Natural killer cell (primary cell): Measurements from ENCODE around the gene FDXR. TPM values are rescaled to one million over a fixed set of nuclear protein-coding genes. Genes with fewer than 3 reads are reported as not detected.

Experiments used
- ATAC-seq, 3 donors: fragments of 150-1000 bp in 2 of 3; fragments of 200-7000 bp in 1 of 3; cut with Tn5 transposase; 1 replicate in 1 of 3; 2 replicates in 2 of 3; pipeline ENCODE4 v1.10.0; 2021; ENCODE audit warnings: mild to moderate bottlenecking in 2 of 3, moderate library complexity in 2 of 3
- DNase-seq, 2 donors: peaks; one replicate each; pipeline versions ENCODE4 v3.0.0 to v3.0.0-alpha.2; 2013 to 2021; ENCODE audit warnings: mixed read lengths in 1 of 2
- H3K27ac ChIP-seq: one replicate; pipeline ENCODE4 v1.5.1; 2013; ENCODE audit warnings: mild to moderate bottlenecking, low read length
- H3K27me3 ChIP-seq: one replicate; pipeline ENCODE4 v1.6.1; 2013; ENCODE audit warnings: low read length; ENCODE audit not compliant: control insufficient read depth, insufficient read depth
- H3K36me3 ChIP-seq: one replicate; pipeline ENCODE4 v1.6.1; 2013; ENCODE audit warnings: low read length; ENCODE audit not compliant: control insufficient read depth, insufficient read depth
- H3K4me1 ChIP-seq: one replicate; pipeline ENCODE4 v1.6.1; 2013; ENCODE audit warnings: low read length; ENCODE audit not compliant: control insufficient read depth, insufficient read depth
- H3K4me3 ChIP-seq: one replicate; pipeline ENCODE4 v1.5.1; 2013; ENCODE audit warnings: low read length
- H3K9me3 ChIP-seq: one replicate; pipeline ENCODE4 v1.6.1; 2013; ENCODE audit warnings: low read length; ENCODE audit not compliant: control insufficient read depth, insufficient read depth
- H3K27ac Mint-ChIP-seq, 2 donors: one replicate each; pipeline ENCODE4 v1.8.0; 2022; ENCODE audit warnings: mild to moderate bottlenecking in 2 of 2, mixed read lengths in 2 of 2, moderate library complexity in 1 of 2
- H3K27me3 Mint-ChIP-seq, 2 donors: one replicate each; pipeline ENCODE4 v1.8.0; 2022; ENCODE audit warnings: low read depth in 2 of 2, mixed read lengths in 2 of 2
- H3K36me3 Mint-ChIP-seq: one replicate; pipeline ENCODE4 v1.8.0; 2022; ENCODE audit warnings: mixed read lengths
- H3K4me1 Mint-ChIP-seq, 2 donors: one replicate each; pipeline ENCODE4 v1.8.0; 2022; ENCODE audit warnings: mixed read lengths in 2 of 2
- H3K4me3 Mint-ChIP-seq: one replicate; pipeline ENCODE4 v1.8.0; 2022; ENCODE audit warnings: mild to moderate bottlenecking, moderate library complexity, mixed read lengths
- H3K9me3 Mint-ChIP-seq, 2 donors: one replicate each; pipeline ENCODE4 v1.8.0; 2022; ENCODE audit warnings: mixed read lengths in 2 of 2
- CTCF ChIP-seq: fragments of 200-600 bp; IDR thresholded peaks from one replicate; pipeline ENCODE4 v1.8.0; 2022; ENCODE audit warnings: antibody characterized with exemption
- WGBS: methylation state at CpG from one replicate; pipeline ENCODE4 v1.1.7; 2013; ENCODE audit warnings: missing lambda C conversion rate; ENCODE audit not compliant: insufficient coverage; 5-methylcytosine and 5-hydroxymethylcytosine counted together
- intact Hi-C: fragments of 100-400 bp; cut with micrococcal nuclease; formaldehyde crosslinking; loops from one replicate; pipeline ENCODE4 v1.14.2; 2022
- total RNA-seq, 4 donors: library from RNA; stranded (reverse); fragments of 120-200 nt in 1 of 4; gene quantifications; one replicate each; pipeline versions ENCODE4 v1.2.3 to v1.2.4, GENCODE V29; 2013 to 2022

FDXR gene
- total RNA-seq, 3 donors from 2014 or later (not counting 1 experiment from before 2014, with no cell fraction given): 4.5 to 9.1 (median 7.8) TPM

DNA sequence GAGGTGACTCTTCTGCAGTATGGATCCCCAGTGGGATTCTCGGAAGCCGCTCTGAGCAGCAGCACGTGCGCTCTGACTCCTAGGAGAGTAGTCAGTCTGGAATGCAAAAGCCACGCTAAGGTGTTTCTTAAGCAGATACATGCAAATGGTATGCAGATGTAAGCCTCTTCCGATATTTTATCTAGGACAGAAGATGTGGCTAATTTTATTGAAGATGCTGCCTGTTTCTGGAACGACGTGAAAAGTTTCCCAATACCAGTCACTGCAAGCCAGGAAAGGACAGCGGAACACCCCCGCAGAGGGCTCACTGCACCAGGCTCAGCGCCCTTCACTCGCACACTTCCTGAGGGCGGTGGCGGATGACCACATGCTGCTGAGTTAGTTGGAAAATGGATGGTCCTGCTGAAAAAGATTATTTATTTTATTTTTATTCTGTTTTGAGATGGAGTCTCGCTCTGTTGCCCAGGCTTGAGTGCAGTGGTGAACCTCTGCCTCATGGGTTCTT lies 10.5 kb upstream of the FDXR start:
- 76% methylated on average over 15 of the region's 15 CpGs for WGBS
- intact Hi-C loops: no loop called here
- no peak overlapping the region for H3K4me3 Mint-ChIP-seq

DNA sequence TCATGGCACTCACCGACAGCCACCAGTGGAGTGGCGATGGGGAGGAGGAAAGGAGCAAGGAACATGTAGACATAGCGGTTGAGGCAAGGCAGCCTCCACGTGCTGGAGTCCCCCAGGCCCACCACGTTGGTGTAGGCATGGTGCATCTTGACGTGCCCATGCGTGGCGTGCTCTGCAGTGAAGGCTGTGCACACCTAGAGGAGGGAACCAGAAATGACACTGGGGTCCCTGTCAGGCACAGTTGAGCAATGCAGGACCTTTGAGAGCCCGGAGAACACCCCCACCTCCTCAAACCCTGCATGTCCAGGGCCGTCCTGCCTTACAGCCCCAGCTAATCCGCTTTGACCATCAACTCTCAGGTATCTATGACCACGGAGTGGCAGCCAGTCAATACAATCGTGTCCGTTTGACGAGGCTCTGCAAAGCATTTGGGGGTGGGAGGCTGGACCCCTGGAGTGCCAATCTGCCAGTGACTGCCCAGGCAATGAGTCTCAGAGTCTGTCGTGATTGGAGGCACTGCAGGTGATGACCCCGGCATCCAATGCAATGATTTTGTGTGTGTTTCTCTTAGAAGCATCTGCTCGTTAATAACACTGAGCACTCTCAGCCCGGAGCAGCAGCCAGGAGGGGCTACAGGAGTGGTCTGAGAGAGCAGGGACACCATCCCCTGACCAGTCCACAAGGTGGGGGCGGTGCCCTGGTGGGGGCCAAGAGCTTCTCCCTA lies 9.9 kb upstream of the FDXR start:
- WGBS: 82% methylated on average over 20 of the region's 20 CpGs

More for the DNA sequence above, 10.5 kb upstream of the FDXR start:
- ATAC-seq (no peak), DNase-seq (no peak)
- no peaks in the 10 kb centered on the region for H3K36me3 Mint-ChIP-seq
- H3K4me1 ChIP-seq: no peaks in the 10 kb centered on the region
- H3K27me3 ChIP-seq: no peaks in the 10 kb centered on the region
- H3K36me3 ChIP-seq: no peaks in the 10 kb centered on the region
- no peak overlapping the region for H3K27ac ChIP-seq
- no peaks in the 10 kb centered on the region for H3K9me3 ChIP-seq
- H3K27me3 Mint-ChIP-seq: peaks cover 7 to 15% of the 10 kb centered on the region in 2 donors
- no peaks in the 10 kb centered on the region for H3K4me1 Mint-ChIP-seq
- H3K9me3 Mint-ChIP-seq: no peaks in the 10 kb centered on the region
- H3K4me3 ChIP-seq: no peak overlapping the region
- H3K27ac Mint-ChIP-seq: no peak overlapping the region
- no peak for TF ChIP-seq CTCF

GRCh38 chr17:74881073-74881472 lies 8.3 kb upstream of the FDXR start:
- Mint-ChIP-seq H3K36me3 (no peaks in the 10 kb centered on the region), H3K4me1 (no peaks in the 10 kb centered on the region), H3K27ac (no peak overlapping the region), H3K27me3 (peaks cover 7 to 11% of the 10 kb centered on the region in 2 donors), H3K9me3 (no peaks in the 10 kb centered on the region), H3K4me3 (no peak overlapping the region)
- H3K9me3 ChIP-seq: no peaks in the 10 kb centered on the region
- 88% methylated on average over 11 of the region's 11 CpGs for WGBS
- no peak overlapping the region for H3K27ac ChIP-seq
- no peak for TF ChIP-seq CTCF
- H3K4me3 ChIP-seq: no peak overlapping the region
- H3K4me1 ChIP-seq: no peaks in the 10 kb centered on the region
- H3K36me3 ChIP-seq: no peaks in the 10 kb centered on the region
- ATAC-seq (no peak), DNase-seq (no peak)
- intact Hi-C loops: no loop called here
- H3K27me3 ChIP-seq: no peaks in the 10 kb centered on the region

More for the DNA sequence above, 9.9 kb upstream of the FDXR start:
- no peaks in the 10 kb centered on the region for H3K4me1 Mint-ChIP-seq
- ATAC-seq (no peak), DNase-seq (no peak)
- H3K9me3 ChIP-seq: no peaks in the 10 kb centered on the region
- no peaks in the 10 kb centered on the region for H3K4me1 ChIP-seq
- H3K4me3 ChIP-seq: no peak overlapping the region
- H3K27me3 ChIP-seq: no peaks in the 10 kb centered on the region
- TF ChIP-seq CTCF: no peak
- H3K9me3 Mint-ChIP-seq: no peaks in the 10 kb centered on the region
- no peak overlapping the region for H3K27ac ChIP-seq
- no peak overlapping the region for H3K27ac Mint-ChIP-seq
- H3K36me3 ChIP-seq: no peaks in the 10 kb centered on the region
- H3K27me3 Mint-ChIP-seq: peaks cover 7 to 15% of the 10 kb centered on the region in 2 donors
- no peaks in the 10 kb centered on the region for H3K36me3 Mint-ChIP-seq
- no peak overlapping the region for H3K4me3 Mint-ChIP-seq
- intact Hi-C loops: no loop called here

DNA sequence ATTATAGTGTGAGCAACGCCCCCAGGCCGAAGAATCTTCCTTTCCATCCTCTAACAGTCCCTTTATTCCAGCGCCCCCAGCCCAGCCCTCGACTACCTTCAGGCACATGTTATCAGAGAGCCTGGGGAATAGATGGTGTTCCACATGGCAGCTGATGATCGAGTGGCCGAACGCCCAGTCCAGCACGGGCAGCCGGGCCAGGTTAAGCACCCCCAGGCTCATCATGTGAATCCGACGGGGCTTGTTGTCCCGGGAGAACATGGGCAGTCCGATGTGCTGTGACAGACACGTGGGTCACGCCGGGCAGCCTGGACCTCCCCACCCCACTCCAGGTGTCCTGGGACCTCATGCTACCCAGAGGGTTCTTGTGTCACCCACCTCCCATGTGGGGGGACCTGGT lies 6.5 kb upstream of the FDXR start:
- no peaks in the 10 kb centered on the region for H3K4me1 Mint-ChIP-seq
- Histone ChIP-seq H3K36me3 (no peaks in the 10 kb centered on the region), H3K4me1 (no peaks in the 10 kb centered on the region), H3K27ac (no peak overlapping the region), H3K27me3 (no peaks in the 10 kb centered on the region), H3K9me3 (no peaks in the 10 kb centered on the region), H3K4me3 (no peak overlapping the region)
- H3K36me3 Mint-ChIP-seq: no peaks in the 10 kb centered on the region
- intact Hi-C loops: no loop called here
- TF ChIP-seq CTCF: no peak
- no peak for DNase-seq
- H3K9me3 Mint-ChIP-seq: no peaks in the 10 kb centered on the region
- H3K27me3 Mint-ChIP-seq: peaks cover 4% of the 10 kb centered on the region in 2 donors
- WGBS: 91% methylated on average over 16 of the region's 16 CpGs
- no peak overlapping the region for H3K4me3 Mint-ChIP-seq
- no peak overlapping the region for H3K27ac Mint-ChIP-seq
- no peak for ATAC-seq
